ENCODE data around the gene ZNF79. TPM values are rescaled to one million over a fixed set of nuclear protein-coding genes. Genes with fewer than 3 reads are reported as not detected.
A peak's percentile ranks its signal among the peaks of the same experiment; 100 is the strongest.

The ZNF79 gene
- total and polyA plus RNA-seq, 8 donors: 3.4 to 5.2 (median 4.0) TPM

- FAIRE-seq (no peak), DNase-seq (no peak), ATAC-seq (peak in 2 of 4 donors; percentile 8 to 28)
- H3K4me3 ChIP-seq: no peak overlapping the region
- peaks cover 12 to 45% (median 13%) of the 10 kb centered on the region in 3 donors for H3K36me3 ChIP-seq
- intact Hi-C loops (cut with DNase I): no loop called here
- H3K27me3 ChIP-seq: no peaks in the 10 kb centered on the region
- H3K4me1 ChIP-seq: peaks cover 0 to 8% (median 3%) of the 10 kb centered on the region in 3 donors
- H3K9me3 ChIP-seq: no peaks in the 10 kb centered on the region
- H3K27ac ChIP-seq: no peak overlapping the region
- WGBS, 2 donors: 91 to 93% methylated on average over 15 of the region's 15 CpGs
- no peak for TF ChIP-seq CTCF (IDR thresholded peaks at IDR 0.05)
Observed at GRCh38 chr9:127444921-127445850, 21.0 kb downstream of the ZNF79 start.

GRCh38 chr9:127445851-127446712 lies 21.9 kb downstream of the ZNF79 start:
- no peak for FAIRE-seq
- WGBS, 2 donors: 83 to 84% methylated on average over 4 of the region's 4 CpGs
- H3K4me3 ChIP-seq: no peak overlapping the region
- intact Hi-C loops (cut with DNase I): no loop called here
- H3K4me1 ChIP-seq: peaks cover 0 to 8% (median 3%) of the 10 kb centered on the region in 3 donors
- H3K9me3 ChIP-seq: no peaks in the 10 kb centered on the region
- no peak for DNase-seq
- H3K27me3 ChIP-seq: no peaks in the 10 kb centered on the region
- ATAC-seq: no peak
- peaks cover 11 to 42% (median 12%) of the 10 kb centered on the region in 3 donors for H3K36me3 ChIP-seq
- no peak overlapping the region for H3K27ac ChIP-seq
- TF ChIP-seq CTCF (IDR thresholded peaks at IDR 0.05): no peak

GRCh38 chr9:127446713-127447415 lies 22.7 kb downstream of the ZNF79 start:
- Histone ChIP-seq H3K9me3 (no peaks in the 10 kb centered on the region), H3K4me3 (no peak overlapping the region), H3K27me3 (no peaks in the 10 kb centered on the region), H3K27ac (no peak overlapping the region), H3K36me3 (peaks cover 7 to 39% (median 12%) of the 10 kb centered on the region in 3 donors), H3K4me1 (peaks cover 0 to 8% (median 3%) of the 10 kb centered on the region in 3 donors)
- TF ChIP-seq CTCF (IDR thresholded peaks at IDR 0.05): no peak
- no peak for ATAC-seq
- no peak for DNase-seq
- no peak for FAIRE-seq
- 89 to 91% methylated on average over 7 of the region's 7 CpGs for WGBS, 2 donors
- intact Hi-C loops (cut with DNase I): no loop called here

GRCh38 chr9:127447416-127448111 lies 23.4 kb downstream of the ZNF79 start:
- WGBS, 2 donors: 88 to 91% methylated on average over 7 of the region's 7 CpGs
- peaks cover 7 to 39% (median 12%) of the 10 kb centered on the region in 3 donors for H3K36me3 ChIP-seq

More at GRCh38 chr9:127447416-127448111, 23.4 kb downstream of the ZNF79 start:
- no peaks in the 10 kb centered on the region for H3K27me3 ChIP-seq
- no peaks in the 10 kb centered on the region for H3K9me3 ChIP-seq
- DNase-seq (no peak), ATAC-seq (no peak), FAIRE-seq (no peak)
- peak overlapping the region in 1 of 4 donors; percentile 90 for H3K4me3 ChIP-seq
- peaks cover 0 to 11% (median 7%) of the 10 kb centered on the region in 3 donors for H3K4me1 ChIP-seq
- intact Hi-C loops (cut with DNase I): no loop called here
- no peak for TF ChIP-seq CTCF (IDR thresholded peaks at IDR 0.05)
- H3K27ac ChIP-seq: no peak overlapping the region

All from pancreas (tissue), 10 donors.